Uterus (tissue), 2 donors: ENCODE measurements around the gene UVRAG.

Source experiments
- CTCF ChIP-seq, 4 experiments: fragments of 200-600 bp in 2 of 4; fragments of 450-650 bp in 2 of 4; sonication (generic) in 2 of 4; IDR thresholded peaks; one replicate each; pipeline ENCODE4 v1.5.1; 2016 to 2019; ENCODE audit warnings: antibody characterized with exemption in 4 of 4, mild to moderate bottlenecking in 2 of 4, moderate library complexity in 1 of 4
- POLR2A ChIP-seq, 2 donors: fragments of 450-650 bp; IDR thresholded peaks; one replicate each; pipeline ENCODE4 v1.6.1; 2016; ENCODE audit warnings: antibody characterized with exemption in 2 of 2, mild to moderate bottlenecking in 1 of 2, moderate library complexity in 1 of 2

DNA sequence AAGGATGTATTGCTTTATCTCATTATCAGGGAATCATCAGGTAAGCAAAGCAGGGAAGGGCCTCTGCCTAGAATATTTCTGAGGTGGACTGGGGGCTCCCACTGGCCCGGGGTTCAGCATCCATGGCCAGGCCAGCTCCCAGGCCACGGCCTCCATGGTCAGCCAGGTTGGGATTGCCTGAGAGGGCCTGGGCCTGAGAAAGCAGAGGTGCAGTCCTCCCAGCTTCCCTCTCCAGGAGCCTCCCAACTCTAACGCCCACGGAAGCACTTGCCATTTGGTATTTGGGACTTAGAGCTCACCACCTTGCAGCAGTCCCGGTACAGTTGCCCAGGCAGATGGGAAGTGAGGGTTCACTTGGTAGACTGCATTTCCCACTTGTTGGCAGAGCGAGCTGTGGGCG, 33.7 kb upstream of the UVRAG start:
- TF ChIP-seq POLR2A (IDR thresholded peaks at IDR 0.05) = no peak
- TF ChIP-seq CTCF (IDR thresholded peaks at IDR 0.05) = no peak
